ENCODE measurements around the gene BORA. TPM values are rescaled to one million over a fixed set of nuclear protein-coding genes. Genes with fewer than 3 reads are reported as not detected.

The BORA gene
- total and polyA plus RNA-seq, 2 of the 13 experiments (the other 11 are each of a cell fraction or from before 2014, with no cell fraction given) = 4.0 to 17.4 TPM

DNA sequence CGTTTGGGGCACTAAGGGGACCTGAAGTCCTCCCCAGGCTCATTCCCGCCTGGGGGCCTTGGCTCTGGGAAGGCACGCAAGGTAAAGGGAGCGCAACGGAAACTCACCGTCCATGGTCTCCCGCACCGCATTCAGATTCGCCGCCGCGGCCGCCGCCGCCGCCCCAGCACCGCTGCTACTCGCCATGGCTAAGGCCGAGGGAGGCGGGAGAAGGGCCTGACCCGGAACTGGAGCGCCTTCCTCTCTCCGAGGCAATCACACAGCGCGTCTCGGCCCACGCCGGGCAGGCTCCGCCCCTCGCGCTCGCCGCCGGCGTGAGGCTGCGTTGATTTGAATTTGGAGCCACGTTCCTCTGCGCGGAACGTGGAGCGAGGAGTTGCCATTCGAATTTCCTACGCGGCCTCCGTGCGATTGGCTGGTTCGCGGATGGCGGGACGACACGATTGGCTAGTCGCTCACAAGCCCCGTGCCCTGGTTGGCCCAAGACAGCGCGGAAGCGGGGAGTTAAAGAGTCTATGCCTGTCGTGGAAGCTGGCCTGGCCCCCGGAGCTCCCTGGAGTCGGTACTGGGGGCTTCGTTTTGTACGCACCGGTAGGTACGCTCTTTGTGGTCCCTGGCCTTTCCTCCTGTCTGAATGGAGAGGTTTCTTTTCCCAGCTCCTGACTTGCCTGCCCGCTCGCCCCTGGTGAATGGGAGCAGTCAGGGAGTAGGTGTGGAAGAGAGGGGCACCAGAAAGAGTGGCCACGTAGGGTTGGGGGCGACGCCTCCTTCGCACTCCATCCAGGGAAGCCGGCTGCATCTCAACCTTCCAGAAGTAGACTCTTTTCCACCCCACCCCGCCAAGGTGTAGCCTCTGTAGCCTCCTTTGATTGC, at the start of gene BORA, which contains the start of gene MZT1 (continued):
- TF ChIP-seq AGO1 (IDR thresholded peaks at IDR 0.05; ENCODE audit: low read depth, low read length, poor library complexity, severe bottlenecking) (no peak), PTBP1 (IDR thresholded peaks at IDR 0.05; ENCODE audit: low read depth, low read length, poor library complexity, severe bottlenecking) (no peak), ZBTB38 (CRISPR knock-in tag; IDR thresholded peaks at IDR 0.05) (peak; percentile 78), NFATC3 (CRISPR knock-in tag; IDR thresholded peaks at IDR 0.05) (peak; percentile 67; the same call in 1 of the 2 replicates), ZBTB7A (CRISPR knock-in tag; IDR thresholded peaks at IDR 0.05) (no peak), MED13 (CRISPR knock-in tag; IDR thresholded peaks at IDR 0.05) (peak; percentile 40; the same call in 1 of the 2 replicates), ZNF75D (CRISPR knock-in tag; IDR thresholded peaks at IDR 0.05; ENCODE audit: borderline replicate concordance) (no peak), ZKSCAN5 (CRISPR knock-in tag; IDR thresholded peaks at IDR 0.05) (no peak), ZFP62 (CRISPR knock-in tag; IDR thresholded peaks at IDR 0.05) (no peak), ZNF749 (CRISPR knock-in tag; IDR thresholded peaks at IDR 0.05; ENCODE audit: borderline replicate concordance) (peak; percentile 100), SP4 (CRISPR knock-in tag; IDR thresholded peaks at IDR 0.05) (peak; percentile 96), ZZZ3 (CRISPR knock-in tag; IDR thresholded peaks at IDR 0.05; ENCODE audit: borderline replicate concordance) (peak; percentile 70), ZNF292 (CRISPR knock-in tag; IDR thresholded peaks at IDR 0.05; ENCODE audit: borderline replicate concordance, low read depth) (no peak; the same call in 1 of the 2 replicates), ZBTB37 (CRISPR knock-in tag; IDR thresholded peaks at IDR 0.05) (peak; percentile 54; the same call in 1 of the 2 replicates), ZNF205 (CRISPR knock-in tag; IDR thresholded peaks at IDR 0.05) (no peak), RARG (CRISPR knock-in tag; IDR thresholded peaks at IDR 0.05; ENCODE audit: low read depth) (0 out of 2 replicates have a peak, but pooled peaks have one; percentile 58), SNRNP70 (IDR thresholded peaks at IDR 0.05; ENCODE audit: low read depth, low read length) (no peak), CERS6 (CRISPR knock-in tag; IDR thresholded peaks at IDR 0.05) (no peak), ZNF674 (CRISPR knock-in tag; IDR thresholded peaks at IDR 0.05; ENCODE audit: low read depth) (0 out of 2 replicates have a peak, but pooled peaks have one; percentile 38)
- TF ChIP-seq, protein P1, sequence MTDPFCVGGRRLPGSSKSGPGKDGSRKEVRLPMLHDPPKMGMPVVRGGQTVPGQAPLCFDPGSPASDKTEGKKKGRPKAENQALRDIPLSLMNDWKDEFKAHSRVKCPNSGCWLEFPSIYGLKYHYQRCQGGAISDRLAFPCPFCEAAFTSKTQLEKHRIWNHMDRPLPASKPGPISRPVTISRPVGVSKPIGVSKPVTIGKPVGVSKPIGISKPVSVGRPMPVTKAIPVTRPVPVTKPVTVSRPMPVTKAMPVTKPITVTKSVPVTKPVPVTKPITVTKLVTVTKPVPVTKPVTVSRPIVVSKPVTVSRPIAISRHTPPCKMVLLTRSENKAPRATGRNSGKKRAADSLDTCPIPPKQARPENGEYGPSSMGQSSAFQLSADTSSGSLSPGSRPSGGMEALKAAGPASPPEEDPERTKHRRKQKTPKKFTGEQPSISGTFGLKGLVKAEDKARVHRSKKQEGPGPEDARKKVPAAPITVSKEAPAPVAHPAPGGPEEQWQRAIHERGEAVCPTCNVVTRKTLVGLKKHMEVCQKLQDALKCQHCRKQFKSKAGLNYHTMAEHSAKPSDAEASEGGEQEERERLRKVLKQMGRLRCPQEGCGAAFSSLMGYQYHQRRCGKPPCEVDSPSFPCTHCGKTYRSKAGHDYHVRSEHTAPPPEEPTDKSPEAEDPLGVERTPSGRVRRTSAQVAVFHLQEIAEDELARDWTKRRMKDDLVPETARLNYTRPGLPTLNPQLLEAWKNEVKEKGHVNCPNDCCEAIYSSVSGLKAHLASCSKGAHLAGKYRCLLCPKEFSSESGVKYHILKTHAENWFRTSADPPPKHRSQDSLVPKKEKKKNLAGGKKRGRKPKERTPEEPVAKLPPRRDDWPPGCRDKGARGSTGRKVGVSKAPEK (CRISPR knock-in tag; IDR thresholded peaks at IDR 0.05; ENCODE audit: borderline replicate concordance) = no peak
- TF ChIP-seq, protein P2, sequence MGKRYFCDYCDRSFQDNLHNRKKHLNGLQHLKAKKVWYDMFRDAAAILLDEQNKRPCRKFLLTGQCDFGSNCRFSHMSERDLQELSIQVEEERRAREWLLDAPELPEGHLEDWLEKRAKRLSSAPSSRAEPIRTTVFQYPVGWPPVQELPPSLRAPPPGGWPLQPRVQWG (CRISPR knock-in tag; IDR thresholded peaks at IDR 0.05; ENCODE audit: borderline replicate concordance, low read depth) = no peak
- TF ChIP-seq, protein P3, sequence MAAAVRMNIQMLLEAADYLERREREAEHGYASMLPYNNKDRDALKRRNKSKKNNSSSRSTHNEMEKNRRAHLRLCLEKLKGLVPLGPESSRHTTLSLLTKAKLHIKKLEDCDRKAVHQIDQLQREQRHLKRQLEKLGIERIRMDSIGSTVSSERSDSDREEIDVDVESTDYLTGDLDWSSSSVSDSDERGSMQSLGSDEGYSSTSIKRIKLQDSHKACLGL (CRISPR knock-in tag; IDR thresholded peaks at IDR 0.05) = peak; percentile 96
